H9 (cell line): ENCODE results near the gene L3HYPDH. TPM values are rescaled to one million over a fixed set of nuclear protein-coding genes. Genes with fewer than 3 reads are reported as not detected.

ENCODE experiments used
- DNase-seq: peaks from one replicate; pipeline ENCODE4 v3.0.0-alpha.2; 2017
- H2AFZ ChIP-seq: one replicate; pipeline ENCODE4 v1.6.1; 2013; ENCODE audit warnings: mild to moderate bottlenecking, low read length, control low read depth, moderate library complexity
- H2AK5ac ChIP-seq: 2 replicates; pipeline ENCODE4 v1.6.1; 2013; ENCODE audit warnings: low read length, control low read depth, mixed read lengths; ENCODE audit not compliant: insufficient read length
- H2BK120ac ChIP-seq: one replicate; pipeline ENCODE4 v1.6.1; 2013; ENCODE audit warnings: low read depth, mild to moderate bottlenecking, low read length, control low read depth, inconsistent platforms; ENCODE audit not compliant: poor library complexity, severe bottlenecking
- H2BK12ac ChIP-seq: 2 replicates; pipeline ENCODE4 v1.6.1; 2013; ENCODE audit warnings: low read length, control low read depth, mixed read lengths, low read depth; ENCODE audit not compliant: insufficient read length
- H2BK15ac ChIP-seq: 2 replicates; pipeline ENCODE4 v1.6.1; 2013; ENCODE audit warnings: low read depth, low read length, control low read depth
- H2BK20ac ChIP-seq: one replicate; pipeline ENCODE4 v1.6.1; 2013; ENCODE audit warnings: low read depth, mild to moderate bottlenecking, low read length, control low read depth, inconsistent platforms; ENCODE audit not compliant: poor library complexity, severe bottlenecking
- H2BK5ac ChIP-seq: 2 replicates; pipeline ENCODE4 v1.6.1; 2013; ENCODE audit warnings: low read length, control low read depth, mixed read lengths; ENCODE audit not compliant: insufficient read length
- H3K14ac ChIP-seq: 2 replicates; pipeline ENCODE4 v1.6.1; 2013; ENCODE audit warnings: low read length, control low read depth; ENCODE audit not compliant: insufficient read depth
- H3K18ac ChIP-seq: 2 replicates; pipeline ENCODE4 v1.6.1; 2013; ENCODE audit warnings: low read depth, mild to moderate bottlenecking, mixed read lengths, low read length, control low read depth; ENCODE audit not compliant: insufficient read length
- H3K23ac ChIP-seq: 2 replicates; pipeline ENCODE4 v1.6.1; 2013; ENCODE audit warnings: low read length, control low read depth, mixed read lengths, low read depth; ENCODE audit not compliant: insufficient read length
- H3K23me2 ChIP-seq: 2 replicates; pipeline ENCODE4 v1.6.1; 2013; ENCODE audit warnings: low read depth, mild to moderate bottlenecking, mixed read lengths, low read length, control low read depth; ENCODE audit not compliant: insufficient read length, poor library complexity, severe bottlenecking
- H3K27ac ChIP-seq: 2 replicates; pipeline ENCODE4 v1.5.1; 2013; ENCODE audit warnings: low read length, control low read depth, mixed read lengths, low read depth; ENCODE audit not compliant: insufficient read length
- H3K27me3 ChIP-seq: 2 replicates; pipeline ENCODE4 v1.6.1; 2013; ENCODE audit warnings: low read length, control low read depth, inconsistent platforms; ENCODE audit not compliant: insufficient read depth
- H3K4ac ChIP-seq: 2 replicates; pipeline ENCODE4 v1.6.1; 2013; ENCODE audit warnings: low read depth, mild to moderate bottlenecking, control low read depth, inconsistent platforms, low read length, moderate library complexity
- H3K4me1 ChIP-seq: 2 replicates; pipeline ENCODE4 v1.6.1; 2013; ENCODE audit warnings: low read length, control low read depth, inconsistent platforms; ENCODE audit not compliant: insufficient read depth
- H3K4me2 ChIP-seq: 2 replicates; pipeline ENCODE4 v1.6.1; 2013; ENCODE audit warnings: low read length, control low read depth, mixed read lengths; ENCODE audit not compliant: insufficient read length, insufficient read depth
- H3K56ac ChIP-seq: 2 replicates; pipeline ENCODE4 v1.6.1; 2013; ENCODE audit warnings: low read depth, mild to moderate bottlenecking, mixed read lengths, low read length, control low read depth; ENCODE audit not compliant: insufficient read length
- H3K79me1 ChIP-seq: 2 replicates; pipeline ENCODE4 v1.6.1; 2013; ENCODE audit warnings: low read depth, mild to moderate bottlenecking, moderate library complexity, low read length, control low read depth, inconsistent platforms; ENCODE audit not compliant: insufficient read depth, poor library complexity, severe bottlenecking
- H3K79me2 ChIP-seq: 2 replicates; pipeline ENCODE4 v1.6.1; 2013; ENCODE audit warnings: low read length, control low read depth, inconsistent platforms; ENCODE audit not compliant: insufficient read depth
- H3K9ac ChIP-seq: 2 replicates; pipeline ENCODE4 v1.6.1; 2013; ENCODE audit warnings: low read length, control low read depth, mixed read lengths; ENCODE audit not compliant: insufficient read length; ENCODE audit errors: extremely low read depth
- H3K9me3 ChIP-seq: one replicate; pipeline ENCODE4 v1.6.1; 2013; ENCODE audit warnings: low read depth, low read length, inconsistent platforms; ENCODE audit not compliant: control insufficient read depth
- H3T11ph ChIP-seq: one replicate; pipeline ENCODE4 v1.6.1; 2013; ENCODE audit warnings: mild to moderate bottlenecking, low read length, control low read depth, inconsistent platforms
- H4K20me1 ChIP-seq: one replicate; pipeline ENCODE4 v1.6.1; 2013; ENCODE audit not compliant: control insufficient read depth, insufficient read length, insufficient read depth
- H4K5ac ChIP-seq: 2 replicates; pipeline ENCODE4 v1.6.1; 2013; ENCODE audit warnings: low read depth, mild to moderate bottlenecking, mixed read lengths, low read length, control low read depth; ENCODE audit not compliant: insufficient read length
- H4K8ac ChIP-seq: replicated peaks from 2 replicates; pipeline ENCODE4 v1.6.1; 2013; ENCODE audit warnings: low read length, control low read depth, mixed read lengths, low read depth; ENCODE audit not compliant: insufficient read length
- H4K91ac ChIP-seq: 2 replicates; pipeline ENCODE4 v1.6.1; 2013; ENCODE audit warnings: low read depth, mild to moderate bottlenecking, moderate library complexity, mixed read lengths, low read length, control low read depth; ENCODE audit not compliant: insufficient read length
- H3K27ac Mint-ChIP-seq, 3 experiments: 2 replicates in 2 of 3; 3 replicates in 1 of 3; pipeline ENCODE4 v1.8.0; 2020 to 2021; ENCODE audit warnings: mixed read lengths in 3 of 3, mild to moderate bottlenecking in 1 of 3, moderate library complexity in 1 of 3
- H3K27me3 Mint-ChIP-seq: 2 replicates; pipeline ENCODE4 v1.8.0; 2021; ENCODE audit warnings: low read depth, mild to moderate bottlenecking, moderate library complexity, mixed read lengths
- H3K36me3 Mint-ChIP-seq, 3 experiments: 2 replicates in 2 of 3; 3 replicates in 1 of 3; pipeline ENCODE4 v1.8.0; 2020 to 2021; ENCODE audit warnings: low read depth in 3 of 3, mixed read lengths in 3 of 3; ENCODE audit not compliant: insufficient read depth in 1 of 3
- H3K4me1 Mint-ChIP-seq, 2 experiments: 2 replicates each; pipeline ENCODE4 v1.8.0; 2020; ENCODE audit warnings: mixed read lengths in 2 of 2
- H3K4me3 Mint-ChIP-seq, 2 experiments: 2 replicates in 1 of 2; 3 replicates in 1 of 2; pipeline ENCODE4 v1.8.0; 2020 to 2021; ENCODE audit warnings: mild to moderate bottlenecking in 2 of 2, mixed read lengths in 2 of 2, moderate library complexity in 1 of 2
- H3K9me3 Mint-ChIP-seq, 2 experiments: 2 replicates in 1 of 2; 3 replicates in 1 of 2; pipeline ENCODE4 v1.8.0; 2020; ENCODE audit warnings: mild to moderate bottlenecking in 2 of 2, mixed read lengths in 2 of 2, moderate library complexity in 1 of 2
- WGBS: extraction: QIAGEN DNeasy Blood & Tissue Kit; methylation state at CpG from one replicate; pipeline ENCODE4 v1.1.7; 2013; ENCODE audit warnings: missing lambda C conversion rate, low lambda C conversion rate, mixed read lengths; ENCODE audit not compliant: insufficient read length; ENCODE audit errors: extremely low coverage; 5-methylcytosine and 5-hydroxymethylcytosine counted together
- total RNA-seq: library from RNA; stranded (reverse); gene quantifications from 2 replicates; pipeline ENCODE4 v1.2.1, GENCODE V29; 2021
- TF ChIP-seq, protein P1 (sequence below): fragments of 200-600 bp; sonication (generic); conservative IDR thresholded peaks from 3 replicates; pipeline ENCODE4 v1.8.0; 2021; ENCODE audit warnings: antibody characterized with exemption, mild to moderate bottlenecking

Gene L3HYPDH
- total RNA-seq, 1 experiment from 2014 or later = 15.7 TPM

DNA sequence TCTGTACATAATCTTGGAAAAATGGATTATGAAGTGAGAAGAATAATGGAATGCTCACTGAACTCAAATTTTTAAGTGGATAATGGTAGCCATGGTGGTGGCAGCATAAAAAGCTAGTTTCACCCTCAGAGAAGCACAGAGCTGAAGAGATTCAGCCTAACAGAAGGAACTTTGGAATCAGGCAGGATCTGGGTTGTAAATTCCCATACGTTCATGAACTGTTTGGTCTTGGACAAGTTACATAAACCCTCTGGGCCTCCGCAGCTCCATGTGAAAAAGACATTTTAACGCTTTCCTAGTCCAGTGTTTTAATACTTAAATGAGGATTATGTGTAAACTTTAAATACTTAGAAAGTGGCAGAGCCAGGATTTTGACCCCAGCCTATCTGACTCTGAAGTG lies 26.8 kb upstream of the L3HYPDH start:
- Histone ChIP-seq H4K8ac (no peak overlapping the region), H4K20me1 (no peaks in the 10 kb centered on the region), H2AFZ (no peak overlapping the region), H3K23me2 (no peaks in the 10 kb centered on the region), H4K91ac (no peak overlapping the region), H3K4me1 (no peaks in the 10 kb centered on the region), H3K4me2 (no peak overlapping the region), H2AK5ac (no peak overlapping the region), H3K56ac (no peak overlapping the region), H3T11ph (no peak overlapping the region), H3K14ac (no peak overlapping the region), H3K18ac (no peak overlapping the region), H3K4ac (no peak overlapping the region), H2BK12ac (no peak overlapping the region), H2BK15ac (no peak overlapping the region), H2BK120ac (no peak overlapping the region), H4K5ac (no peak overlapping the region), H3K23ac (no peak overlapping the region), H2BK5ac (no peak overlapping the region), H3K27me3 (no peaks in the 10 kb centered on the region), H3K79me1 (no peaks in the 10 kb centered on the region), H3K9me3 (no peaks in the 10 kb centered on the region), H3K9ac (no peak overlapping the region), H3K79me2 (no peaks in the 10 kb centered on the region), H3K27ac (no peak overlapping the region), H2BK20ac (no peak overlapping the region)
- peaks cover 13 to 23% of the 10 kb centered on the region in 2 experiments for H3K9me3 Mint-ChIP-seq
- peaks cover 3% of the 10 kb centered on the region; the same call in 1 of the 2 replicates for H3K27me3 Mint-ChIP-seq
- H3K4me3 Mint-ChIP-seq = no peak overlapping the region
- H3K36me3 Mint-ChIP-seq = peaks cover 3 to 23% (median 15%) of the 10 kb centered on the region in 3 experiments
- H3K4me1 Mint-ChIP-seq = peaks cover 17 to 18% of the 10 kb centered on the region in 2 experiments
- DNase-seq = no peak
- TF ChIP-seq, protein P1, sequence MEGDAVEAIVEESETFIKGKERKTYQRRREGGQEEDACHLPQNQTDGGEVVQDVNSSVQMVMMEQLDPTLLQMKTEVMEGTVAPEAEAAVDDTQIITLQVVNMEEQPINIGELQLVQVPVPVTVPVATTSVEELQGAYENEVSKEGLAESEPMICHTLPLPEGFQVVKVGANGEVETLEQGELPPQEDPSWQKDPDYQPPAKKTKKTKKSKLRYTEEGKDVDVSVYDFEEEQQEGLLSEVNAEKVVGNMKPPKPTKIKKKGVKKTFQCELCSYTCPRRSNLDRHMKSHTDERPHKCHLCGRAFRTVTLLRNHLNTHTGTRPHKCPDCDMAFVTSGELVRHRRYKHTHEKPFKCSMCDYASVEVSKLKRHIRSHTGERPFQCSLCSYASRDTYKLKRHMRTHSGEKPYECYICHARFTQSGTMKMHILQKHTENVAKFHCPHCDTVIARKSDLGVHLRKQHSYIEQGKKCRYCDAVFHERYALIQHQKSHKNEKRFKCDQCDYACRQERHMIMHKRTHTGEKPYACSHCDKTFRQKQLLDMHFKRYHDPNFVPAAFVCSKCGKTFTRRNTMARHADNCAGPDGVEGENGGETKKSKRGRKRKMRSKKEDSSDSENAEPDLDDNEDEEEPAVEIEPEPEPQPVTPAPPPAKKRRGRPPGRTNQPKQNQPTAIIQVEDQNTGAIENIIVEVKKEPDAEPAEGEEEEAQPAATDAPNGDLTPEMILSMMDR = no peak
- WGBS = no CpG with 5 or more reads among the region's 3 CpGs
- no peak overlapping the region; a peak in 1 of 7 replicates for H3K27ac Mint-ChIP-seq
